ENCODE data around the gene FAM200A. TPM values are rescaled to one million over a fixed set of nuclear protein-coding genes. Genes with fewer than 3 reads are reported as not detected.

The FAM200A gene
- total and polyA plus RNA-seq, 4 donors: 2.7 to 10.1 (median 5.1) TPM

DNA sequence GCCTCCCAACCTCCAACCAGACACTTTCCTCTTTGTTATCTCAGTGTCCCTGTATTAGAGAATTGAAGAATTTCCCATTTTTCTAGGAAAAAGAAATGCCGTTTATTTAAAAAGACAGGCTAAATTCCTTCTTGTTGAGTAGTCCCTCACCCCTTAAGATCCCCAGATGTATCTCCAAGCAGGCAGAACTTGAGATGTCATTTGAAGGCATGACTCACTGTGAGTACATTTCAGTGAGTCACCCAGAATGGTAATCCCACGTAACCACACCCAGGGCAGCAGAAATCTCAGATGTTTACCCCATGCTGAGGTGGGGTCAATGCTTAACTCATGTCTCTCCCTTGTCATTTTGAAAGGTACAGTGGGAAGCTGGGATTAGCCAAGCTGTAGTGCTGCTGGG is 10.9 kb upstream of the FAM200A start:
- ATAC-seq (ENCODE audit: insufficient read depth, low FRiP score): peak; percentile 4
- H3K9ac ChIP-seq (ENCODE audit: insufficient read depth in 1 of 2, low read length in 2 of 2): no peak overlapping the region
- H3K27me3 ChIP-seq (ENCODE audit: control insufficient read depth in 3 of 3, insufficient read depth in 3 of 3, low read length in 2 of 3): no peaks in the 10 kb centered on the region

DNA sequence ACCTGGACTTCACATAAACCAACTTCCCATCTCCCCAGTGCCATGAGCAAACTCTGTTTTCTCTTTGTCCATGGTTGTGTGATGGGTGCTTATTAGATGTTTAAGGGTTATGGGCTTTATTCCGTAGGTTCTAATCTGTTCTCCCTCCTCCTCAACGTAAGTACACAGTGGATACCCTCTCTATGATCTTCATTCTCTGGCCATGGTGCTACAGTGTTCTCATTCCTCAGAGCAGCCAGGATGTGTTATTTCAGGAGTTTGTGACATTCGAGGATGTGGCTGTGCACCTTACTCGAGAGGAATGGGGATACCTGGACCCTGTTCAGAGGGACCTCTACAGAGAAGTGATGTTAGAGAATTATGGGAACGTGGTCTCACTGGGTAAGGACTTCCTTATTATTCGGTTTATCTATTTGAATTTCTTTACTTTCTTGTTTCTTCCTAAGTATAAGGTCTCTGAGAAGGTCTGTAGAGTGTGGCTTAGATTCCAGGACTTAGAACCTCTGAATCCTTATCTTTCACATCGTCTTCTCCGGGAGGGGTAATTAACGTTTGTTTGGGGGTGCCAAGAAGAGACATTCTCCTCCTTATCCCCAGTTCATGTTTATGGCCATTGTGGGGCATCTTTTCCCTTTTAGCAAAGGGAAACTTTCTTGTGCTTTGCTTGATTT is 10.3 kb upstream of the FAM200A start:
- no peaks in the 10 kb centered on the region for H3K9me3 ChIP-seq (ENCODE audit: control insufficient read depth in 4 of 4, insufficient read depth in 3 of 4, low read length in 3 of 4)
- H3K4me3 ChIP-seq: no peak overlapping the region
- TF ChIP-seq, protein P1, sequence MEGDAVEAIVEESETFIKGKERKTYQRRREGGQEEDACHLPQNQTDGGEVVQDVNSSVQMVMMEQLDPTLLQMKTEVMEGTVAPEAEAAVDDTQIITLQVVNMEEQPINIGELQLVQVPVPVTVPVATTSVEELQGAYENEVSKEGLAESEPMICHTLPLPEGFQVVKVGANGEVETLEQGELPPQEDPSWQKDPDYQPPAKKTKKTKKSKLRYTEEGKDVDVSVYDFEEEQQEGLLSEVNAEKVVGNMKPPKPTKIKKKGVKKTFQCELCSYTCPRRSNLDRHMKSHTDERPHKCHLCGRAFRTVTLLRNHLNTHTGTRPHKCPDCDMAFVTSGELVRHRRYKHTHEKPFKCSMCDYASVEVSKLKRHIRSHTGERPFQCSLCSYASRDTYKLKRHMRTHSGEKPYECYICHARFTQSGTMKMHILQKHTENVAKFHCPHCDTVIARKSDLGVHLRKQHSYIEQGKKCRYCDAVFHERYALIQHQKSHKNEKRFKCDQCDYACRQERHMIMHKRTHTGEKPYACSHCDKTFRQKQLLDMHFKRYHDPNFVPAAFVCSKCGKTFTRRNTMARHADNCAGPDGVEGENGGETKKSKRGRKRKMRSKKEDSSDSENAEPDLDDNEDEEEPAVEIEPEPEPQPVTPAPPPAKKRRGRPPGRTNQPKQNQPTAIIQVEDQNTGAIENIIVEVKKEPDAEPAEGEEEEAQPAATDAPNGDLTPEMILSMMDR (IDR thresholded peaks at IDR 0.05; ENCODE audit: control extremely low read depth, extremely low read depth): no peak
- no peak for DNase-seq
- H3K27ac ChIP-seq (ENCODE audit: low read depth in 1 of 2, low read length in 1 of 2): peak overlapping the region in 1 of 2 donors; percentile 77
- H3K27me3 ChIP-seq (ENCODE audit: control insufficient read depth in 3 of 3, insufficient read depth in 3 of 3, low read length in 2 of 3): no peaks in the 10 kb centered on the region
- no peak overlapping the region for H3K9ac ChIP-seq (ENCODE audit: insufficient read depth in 1 of 2, low read length in 2 of 2)
- peaks cover 0 to 13% (median 9%) of the 10 kb centered on the region in 5 donors for H3K4me1 ChIP-seq (ENCODE audit: control insufficient read depth in 5 of 5, insufficient read depth in 5 of 5, low read length in 5 of 5)
- peaks cover 27 to 44% (median 35%) of the 10 kb centered on the region in 4 donors for H3K36me3 ChIP-seq (ENCODE audit: control insufficient read depth in 4 of 4, insufficient read depth in 4 of 4, low read length in 4 of 4)
- 89 to 90% methylated on average over 9 of the region's 9 CpGs for WGBS, 2 donors
- ATAC-seq (ENCODE audit: insufficient read depth, low FRiP score): no peak

More for the DNA sequence above, 10.9 kb upstream of the FAM200A start:
- 37 to 62% methylated on average over 2 of the region's 2 CpGs for WGBS, 2 donors
- peaks cover 0 to 9% (median 8%) of the 10 kb centered on the region in 5 donors for H3K4me1 ChIP-seq (ENCODE audit: control insufficient read depth in 5 of 5, insufficient read depth in 5 of 5, low read length in 5 of 5)
- H3K27ac ChIP-seq (ENCODE audit: low read depth in 1 of 2, low read length in 1 of 2): peak overlapping the region in 1 of 2 donors; percentile 77
- peaks cover 27 to 44% (median 34%) of the 10 kb centered on the region in 4 donors for H3K36me3 ChIP-seq (ENCODE audit: control insufficient read depth in 4 of 4, insufficient read depth in 4 of 4, low read length in 4 of 4)
- H3K9me3 ChIP-seq (ENCODE audit: control insufficient read depth in 4 of 4, insufficient read depth in 3 of 4, low read length in 3 of 4): no peaks in the 10 kb centered on the region
- DNase-seq: no peak
- TF ChIP-seq, protein P1 (IDR thresholded peaks at IDR 0.05; ENCODE audit: control extremely low read depth, extremely low read depth): no peak
- H3K4me3 ChIP-seq: no peak overlapping the region

GRCh38 chr7:99561737-99562051 is 9.8 kb upstream of the FAM200A start:
- no peaks in the 10 kb centered on the region for H3K27me3 ChIP-seq (ENCODE audit: control insufficient read depth in 3 of 3, insufficient read depth in 3 of 3, low read length in 2 of 3)
- H3K36me3 ChIP-seq (ENCODE audit: control insufficient read depth in 4 of 4, insufficient read depth in 4 of 4, low read length in 4 of 4): peaks cover 27 to 44% (median 34%) of the 10 kb centered on the region in 4 donors
- H3K9ac ChIP-seq (ENCODE audit: insufficient read depth in 1 of 2, low read length in 2 of 2): no peak overlapping the region
- ATAC-seq (ENCODE audit: insufficient read depth, low FRiP score) (no peak), DNase-seq (no peak)
- TF ChIP-seq, protein P1 (IDR thresholded peaks at IDR 0.05; ENCODE audit: control extremely low read depth, extremely low read depth): no peak
- 90 to 94% methylated on average over 2 of the region's 2 CpGs for WGBS, 2 donors
- no peak overlapping the region for H3K27ac ChIP-seq (ENCODE audit: low read depth in 1 of 2, low read length in 1 of 2)
- H3K9me3 ChIP-seq (ENCODE audit: control insufficient read depth in 4 of 4, insufficient read depth in 3 of 4, low read length in 3 of 4): no peaks in the 10 kb centered on the region
- no peak overlapping the region for H3K4me3 ChIP-seq
- H3K4me1 ChIP-seq (ENCODE audit: control insufficient read depth in 5 of 5, insufficient read depth in 5 of 5, low read length in 5 of 5): peaks cover 0 to 18% (median 10%) of the 10 kb centered on the region in 5 donors

Measured in lung (tissue), 12 donors.